ENCODE data around the gene GALNT9. TPM values are rescaled to one million over a fixed set of nuclear protein-coding genes. Genes with fewer than 3 reads are reported as not detected.

GALNT9 gene
- total RNA-seq, 1 experiment from 2014 or later = 2.6 TPM

DNA sequence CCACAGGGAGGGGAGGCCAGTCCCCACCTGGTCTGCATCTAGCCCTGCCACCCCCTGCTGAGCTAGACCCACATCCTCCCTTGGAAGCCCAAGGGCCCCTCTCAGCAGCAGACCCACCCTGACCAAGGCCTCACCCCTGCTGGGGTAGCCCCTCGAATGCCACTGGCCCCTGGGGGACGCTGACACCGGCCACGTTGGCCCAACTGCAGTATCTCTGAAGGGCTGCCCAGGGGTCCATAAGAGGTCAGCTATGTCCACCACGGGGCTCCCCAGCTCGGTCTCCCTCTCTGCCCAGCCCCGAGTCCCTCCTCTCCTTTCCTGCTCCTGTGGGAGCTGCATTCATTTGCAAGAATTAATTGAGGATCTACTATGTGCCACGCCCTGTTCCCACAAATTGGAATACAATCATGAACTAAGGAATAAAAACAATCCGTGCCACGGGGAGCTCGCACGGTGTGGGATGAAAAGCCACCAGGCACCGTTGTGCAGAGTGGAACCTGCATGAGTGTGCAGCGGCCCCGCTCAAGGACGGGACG is 71.4 kb downstream of the GALNT9 start:
- Histone ChIP-seq H2AFZ (ENCODE audit: low read depth, low read length, poor library complexity, severe bottlenecking) (no peak overlapping the region), H3K36me3 (ENCODE audit: control insufficient read depth in 1 of 2, insufficient read depth in 2 of 2, low read length in 2 of 2) (no peaks in the 10 kb centered on the region), H3K27ac (ENCODE audit: low read depth, low read length) (no peak overlapping the region), H3K4me2 (ENCODE audit: low read length) (no peak overlapping the region), H3K27me3 (ENCODE audit: insufficient read depth, low read length) (no peaks in the 10 kb centered on the region), H3K9me3 (ENCODE audit: control insufficient read depth in 1 of 2, insufficient read depth in 1 of 2, low read depth in 1 of 2, low read length in 2 of 2) (no peaks in the 10 kb centered on the region), H3K4me1 (ENCODE audit: control insufficient read depth in 1 of 2, insufficient read depth in 2 of 2, low read length in 2 of 2) (no peaks in the 10 kb centered on the region; a peak in 1 of 4 replicates), H3K4me3 (replicated peaks in 1 of 2; ENCODE audit: low read depth in 1 of 2, low read length in 2 of 2) (no peak overlapping the region), H4K20me1 (ENCODE audit: insufficient read depth) (no peaks in the 10 kb centered on the region), H3K79me2 (ENCODE audit: insufficient read depth, low read length) (no peaks in the 10 kb centered on the region), H3K9ac (ENCODE audit: low read length) (no peak overlapping the region), H3K9me2 (ENCODE audit: insufficient read depth) (no peaks in the 10 kb centered on the region)
- TF ChIP-seq CEBPB (IDR thresholded peaks at IDR 0.05; ENCODE audit: low read depth) (no peak), ZNF274 (IDR thresholded peaks at IDR 0.05; ENCODE audit: low read depth, low read length) (no peak), SIN3A (IDR thresholded peaks at IDR 0.05; ENCODE audit: low read depth) (no peak), ZFX (IDR thresholded peaks at IDR 0.05) (no peak), CTCF (IDR thresholded peaks at IDR 0.05 in 2 of 3, conservative IDR thresholded peaks at IDR 0.05 in 1 of 3; ENCODE audit: borderline replicate concordance in 1 of 3, insufficient read depth in 1 of 3, low read depth in 2 of 3, low read length in 2 of 3) (no peak), EZH2phosphoT487 (IDR thresholded peaks at IDR 0.05; ENCODE audit: borderline replicate concordance) (no peak), EGR1 (IDR thresholded peaks at IDR 0.05; ENCODE audit: low read depth) (no peak), ZBTB33 (IDR thresholded peaks at IDR 0.05; ENCODE audit: extremely low read depth, insufficient replicate concordance, low read length) (no peak), ELF1 (IDR thresholded peaks at IDR 0.05; ENCODE audit: borderline replicate concordance, low read depth) (no peak), SRF (IDR thresholded peaks at IDR 0.05; ENCODE audit: low read depth) (no peak), EZH2 (IDR thresholded peaks at IDR 0.05) (no peak), SP1 (IDR thresholded peaks at IDR 0.05; ENCODE audit: low read depth) (no peak), POLR2A (IDR thresholded peaks at IDR 0.05; ENCODE audit: borderline replicate concordance, extremely low read depth, insufficient read depth, insufficient read length) (no peak), FOSL1 (IDR thresholded peaks at IDR 0.05; ENCODE audit: low read depth) (no peak)
- TF ChIP-seq, protein P1, sequence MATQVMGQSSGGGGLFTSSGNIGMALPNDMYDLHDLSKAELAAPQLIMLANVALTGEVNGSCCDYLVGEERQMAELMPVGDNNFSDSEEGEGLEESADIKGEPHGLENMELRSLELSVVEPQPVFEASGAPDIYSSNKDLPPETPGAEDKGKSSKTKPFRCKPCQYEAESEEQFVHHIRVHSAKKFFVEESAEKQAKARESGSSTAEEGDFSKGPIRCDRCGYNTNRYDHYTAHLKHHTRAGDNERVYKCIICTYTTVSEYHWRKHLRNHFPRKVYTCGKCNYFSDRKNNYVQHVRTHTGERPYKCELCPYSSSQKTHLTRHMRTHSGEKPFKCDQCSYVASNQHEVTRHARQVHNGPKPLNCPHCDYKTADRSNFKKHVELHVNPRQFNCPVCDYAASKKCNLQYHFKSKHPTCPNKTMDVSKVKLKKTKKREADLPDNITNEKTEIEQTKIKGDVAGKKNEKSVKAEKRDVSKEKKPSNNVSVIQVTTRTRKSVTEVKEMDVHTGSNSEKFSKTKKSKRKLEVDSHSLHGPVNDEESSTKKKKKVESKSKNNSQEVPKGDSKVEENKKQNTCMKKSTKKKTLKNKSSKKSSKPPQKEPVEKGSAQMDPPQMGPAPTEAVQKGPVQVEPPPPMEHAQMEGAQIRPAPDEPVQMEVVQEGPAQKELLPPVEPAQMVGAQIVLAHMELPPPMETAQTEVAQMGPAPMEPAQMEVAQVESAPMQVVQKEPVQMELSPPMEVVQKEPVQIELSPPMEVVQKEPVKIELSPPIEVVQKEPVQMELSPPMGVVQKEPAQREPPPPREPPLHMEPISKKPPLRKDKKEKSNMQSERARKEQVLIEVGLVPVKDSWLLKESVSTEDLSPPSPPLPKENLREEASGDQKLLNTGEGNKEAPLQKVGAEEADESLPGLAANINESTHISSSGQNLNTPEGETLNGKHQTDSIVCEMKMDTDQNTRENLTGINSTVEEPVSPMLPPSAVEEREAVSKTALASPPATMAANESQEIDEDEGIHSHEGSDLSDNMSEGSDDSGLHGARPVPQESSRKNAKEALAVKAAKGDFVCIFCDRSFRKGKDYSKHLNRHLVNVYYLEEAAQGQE (IDR thresholded peaks at IDR 0.05; ENCODE audit: low read depth) = no peak
- RAD21 ChIA-PET (ENCODE audit: low non-redundant PET in 1 of 2, low total read pairs in 2 of 2, uncharacterized antibody in 2 of 2, unreplicated experiment in 2 of 2) = no interaction called here
- no peak for DNase-seq (ENCODE audit: low read depth, low spot score)
- POLR2A ChIA-PET = no interaction called here
- intact Hi-C loops (cut with micrococcal nuclease) = no loop called here
- BruUV-seq (replicated peaks) = no TSS peak
- CTCF ChIA-PET = no interaction called here
- ATAC-seq = no peak

Data from HCT116 (cell line).